Skeletal muscle tissue (tissue), 4 donors: ENCODE data around the gene URI1. TPM values are rescaled to one million over a fixed set of nuclear protein-coding genes. Genes with fewer than 3 reads are reported as not detected.

Source experiments
- H3K27ac ChIP-seq: one replicate; pipeline ENCODE4 v1.7.0; 2013; ENCODE audit warnings: mild to moderate bottlenecking, low read depth, low read length, inconsistent platforms
- H3K27me3 ChIP-seq, 3 donors: one replicate each; pipeline ENCODE4 v1.7.0; 2013; ENCODE audit warnings: low read length in 3 of 3; ENCODE audit not compliant: control insufficient read depth in 3 of 3, insufficient read depth in 3 of 3
- H3K36me3 ChIP-seq, 3 donors: one replicate each; pipeline ENCODE4 v1.7.0; 2013; ENCODE audit warnings: low read length in 3 of 3; ENCODE audit not compliant: control insufficient read depth in 3 of 3, insufficient read depth in 3 of 3
- H3K4me1 ChIP-seq, 3 donors: one replicate each; pipeline ENCODE4 v1.7.0; 2013; ENCODE audit warnings: low read length in 3 of 3, mild to moderate bottlenecking in 3 of 3; ENCODE audit not compliant: control insufficient read depth in 3 of 3, insufficient read depth in 3 of 3
- H3K4me3 ChIP-seq, 3 donors: one replicate each; pipeline ENCODE4 v1.7.0; 2013; ENCODE audit warnings: low read length in 3 of 3
- H3K9ac ChIP-seq, 3 donors: one replicate each; pipeline ENCODE4 v1.7.0; 2013; ENCODE audit warnings: low read length in 3 of 3, mild to moderate bottlenecking in 3 of 3, moderate library complexity in 2 of 3, low read depth in 1 of 3
- H3K9me3 ChIP-seq, 3 donors: one replicate each; pipeline ENCODE4 v1.7.0; 2013; ENCODE audit warnings: low read length in 3 of 3; ENCODE audit not compliant: control insufficient read depth in 3 of 3
- total RNA-seq: library from RNA; depleted of rRNA; stranded (reverse); fragments of >200 nt; gene quantifications from one replicate; pipeline ENCODE4 v1.2.3, GENCODE V29; 2014
- donor health status: Osteomylitis.

The URI1 gene
- total RNA-seq, 1 donor from 2014 or later, result 62.6 TPM

- Histone ChIP-seq H3K27ac (no peak overlapping the region), H3K9ac (no peak overlapping the region), H3K27me3 (peaks cover 0 to 4% (median 3%) of the 10 kb centered on the region in 3 donors), H3K4me1 (no peaks in the 10 kb centered on the region), H3K4me3 (no peak overlapping the region), H3K9me3 (no peaks in the 10 kb centered on the region), H3K36me3 (no peaks in the 10 kb centered on the region)
Measured at GRCh38 chr19:29922972-29923371, 19.1 kb upstream of the URI1 start.

DNA sequence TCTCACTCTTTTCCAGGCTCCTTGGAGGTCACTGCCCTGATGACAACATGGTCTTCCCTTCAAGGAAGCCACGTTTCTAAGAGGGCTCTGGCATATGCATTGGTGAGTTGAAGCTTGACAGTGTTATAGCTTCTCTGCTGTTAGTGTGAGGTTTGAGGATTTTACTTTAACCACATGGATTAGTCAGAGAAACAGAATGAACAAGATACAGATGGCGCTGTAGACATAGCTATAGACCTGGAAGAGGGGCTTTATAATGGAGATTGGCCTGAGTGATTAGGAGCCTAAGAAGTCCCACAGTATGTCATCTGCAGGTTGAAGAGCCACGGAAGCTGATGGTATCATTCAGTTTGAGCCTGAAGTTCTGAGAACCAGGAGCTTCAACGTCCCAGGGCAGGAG lies 18.4 kb upstream of the URI1 start:
- no peak overlapping the region for H3K27ac ChIP-seq
- no peaks in the 10 kb centered on the region for H3K9me3 ChIP-seq
- H3K9ac ChIP-seq, result no peak overlapping the region
- H3K4me3 ChIP-seq, result no peak overlapping the region
- H3K4me1 ChIP-seq, result no peaks in the 10 kb centered on the region
- peaks cover 0 to 4% (median 3%) of the 10 kb centered on the region in 3 donors for H3K27me3 ChIP-seq
- H3K36me3 ChIP-seq, result no peaks in the 10 kb centered on the region

GRCh38 chr19:29926031-29926430 lies 16.0 kb upstream of the URI1 start:
- Histone ChIP-seq H3K9me3 (no peaks in the 10 kb centered on the region), H3K9ac (no peak overlapping the region), H3K27me3 (peaks cover 0 to 4% (median 3%) of the 10 kb centered on the region in 3 donors), H3K36me3 (no peaks in the 10 kb centered on the region), H3K4me1 (no peaks in the 10 kb centered on the region), H3K4me3 (no peak overlapping the region), H3K27ac (no peak overlapping the region)

GRCh38 chr19:29926801-29927200 lies 15.2 kb upstream of the URI1 start:
- Histone ChIP-seq H3K27me3 (peaks cover 0 to 4% (median 3%) of the 10 kb centered on the region in 3 donors), H3K4me3 (no peak overlapping the region), H3K27ac (no peak overlapping the region), H3K36me3 (no peaks in the 10 kb centered on the region), H3K4me1 (no peaks in the 10 kb centered on the region), H3K9ac (no peak overlapping the region), H3K9me3 (no peaks in the 10 kb centered on the region)

DNA sequence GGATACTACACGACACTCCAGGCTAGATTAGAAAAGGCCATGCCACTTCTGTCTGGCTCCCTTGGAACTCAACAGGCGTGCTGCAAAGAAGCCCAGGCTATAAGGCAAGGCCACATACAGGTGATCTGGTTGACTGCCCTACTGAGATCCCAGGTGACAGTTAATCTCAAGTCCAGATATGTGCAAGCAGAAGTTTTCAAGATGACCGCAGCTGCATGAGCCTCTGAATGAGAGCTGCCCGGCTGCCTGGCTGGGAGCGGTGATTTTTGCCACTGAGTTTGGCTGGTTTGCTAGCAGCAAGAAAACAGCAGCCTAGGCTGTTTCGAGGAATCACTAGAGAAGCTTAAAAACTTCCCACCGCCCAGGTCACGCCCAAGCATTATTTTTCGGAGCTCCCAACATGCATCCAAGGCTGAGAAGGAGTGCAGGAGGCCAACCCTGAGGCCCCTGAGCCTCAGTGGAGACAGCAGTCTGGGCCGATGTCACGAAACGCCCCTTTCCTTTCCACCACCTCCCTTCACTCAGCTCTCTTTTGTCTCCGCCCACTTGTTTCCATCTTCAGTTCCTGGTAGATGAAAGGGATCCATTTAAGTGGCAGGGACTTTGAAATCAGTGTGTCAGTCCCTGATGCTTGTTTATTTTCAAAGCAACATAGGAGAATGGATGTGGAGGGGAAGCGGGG lies 14.0 kb upstream of the URI1 start:
- no peaks in the 10 kb centered on the region for H3K9me3 ChIP-seq
- H3K27me3 ChIP-seq, result peaks cover 0 to 4% (median 3%) of the 10 kb centered on the region in 3 donors
- no peak overlapping the region for H3K27ac ChIP-seq
- no peaks in the 10 kb centered on the region for H3K4me1 ChIP-seq
- H3K4me3 ChIP-seq, result no peak overlapping the region
- H3K9ac ChIP-seq, result no peak overlapping the region
- no peaks in the 10 kb centered on the region for H3K36me3 ChIP-seq

- Histone ChIP-seq H3K9ac (no peak overlapping the region), H3K27me3 (peaks cover 0 to 3% (median 2%) of the 10 kb centered on the region in 3 donors), H3K9me3 (no peaks in the 10 kb centered on the region), H3K27ac (no peak overlapping the region), H3K36me3 (no peaks in the 10 kb centered on the region), H3K4me1 (no peaks in the 10 kb centered on the region), H3K4me3 (no peak overlapping the region)
Measured at GRCh38 chr19:29928831-29929230, 13.2 kb upstream of the URI1 start.

DNA sequence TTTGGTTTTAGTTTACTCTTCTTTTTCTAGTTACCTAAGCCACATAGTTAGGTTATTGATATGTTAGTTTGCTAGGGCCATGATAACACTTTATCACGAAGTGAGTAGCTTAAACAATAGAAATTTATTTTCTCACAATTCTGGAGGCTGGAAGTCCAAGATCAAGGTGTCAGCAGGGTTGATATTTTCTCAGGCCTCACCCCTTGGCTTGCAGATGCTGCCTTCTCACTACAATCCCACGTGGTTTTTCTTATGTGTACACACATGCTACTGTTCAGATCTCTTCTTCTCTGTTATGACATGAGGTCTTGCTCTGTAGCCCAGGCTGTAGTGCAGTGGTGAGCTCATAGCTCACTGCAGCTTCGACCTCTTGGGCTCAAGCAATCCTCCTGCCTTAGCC lies 7.8 kb upstream of the URI1 start:
- Histone ChIP-seq H3K27ac (no peak overlapping the region), H3K27me3 (no peaks in the 10 kb centered on the region), H3K4me3 (no peak overlapping the region), H3K36me3 (no peaks in the 10 kb centered on the region), H3K9me3 (no peaks in the 10 kb centered on the region), H3K4me1 (no peaks in the 10 kb centered on the region), H3K9ac (no peak overlapping the region)

GRCh38 chr19:29934781-29935180 lies 7.3 kb upstream of the URI1 start:
- Histone ChIP-seq H3K36me3 (no peaks in the 10 kb centered on the region), H3K4me3 (no peak overlapping the region), H3K9me3 (no peaks in the 10 kb centered on the region), H3K9ac (no peak overlapping the region), H3K4me1 (no peaks in the 10 kb centered on the region), H3K27ac (no peak overlapping the region), H3K27me3 (no peaks in the 10 kb centered on the region)

DNA sequence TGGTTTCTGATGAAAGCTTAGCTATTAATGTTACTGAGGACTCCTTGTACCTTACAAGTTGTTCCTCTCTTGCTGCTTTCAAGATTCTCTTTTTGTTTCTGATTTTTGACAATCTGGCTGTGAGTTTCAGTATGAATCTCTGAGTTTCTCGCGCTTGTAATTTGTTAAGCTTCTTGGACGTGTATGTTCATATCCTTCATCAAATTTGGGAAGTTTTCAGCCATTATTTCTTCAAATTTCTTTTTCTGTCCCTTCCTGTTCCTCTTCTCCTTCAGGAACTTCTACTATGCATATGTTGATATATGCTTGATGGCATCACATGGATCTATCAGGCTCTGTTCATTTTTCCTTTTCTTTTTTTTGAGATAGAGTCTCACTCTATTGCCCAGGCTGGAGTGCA lies 5.6 kb upstream of the URI1 start:
- Histone ChIP-seq H3K9ac (no peak overlapping the region), H3K4me1 (no peaks in the 10 kb centered on the region), H3K36me3 (no peaks in the 10 kb centered on the region), H3K27ac (no peak overlapping the region), H3K4me3 (no peak overlapping the region), H3K9me3 (no peaks in the 10 kb centered on the region), H3K27me3 (no peaks in the 10 kb centered on the region)

- Histone ChIP-seq H3K4me1 (peaks cover 10 to 17% (median 14%) of the 10 kb centered on the region in 3 donors), H3K36me3 (no peaks in the 10 kb centered on the region), H3K9ac (no peak overlapping the region), H3K27me3 (no peaks in the 10 kb centered on the region), H3K4me3 (no peak overlapping the region), H3K27ac (no peak overlapping the region), H3K9me3 (no peaks in the 10 kb centered on the region)
Measured at GRCh38 chr19:29939628-29940027, 2.4 kb upstream of the URI1 start.
